HepG2 (cell line): Measurements from ENCODE around the gene PRR36. TPM values are rescaled to one million over a fixed set of nuclear protein-coding genes. Genes with fewer than 3 reads are reported as not detected.
A peak's percentile ranks its signal among the peaks of the same experiment; 100 is the strongest.

Source experiments
- ATAC-seq: fragments of 200-7000 bp; cut with Tn5 transposase; 3 replicates; pipeline ENCODE4 v1.9.1; 2020; ENCODE audit warnings: mild to moderate bottlenecking, moderate library complexity
- BruUV-seq: library from RNA; stranded (reverse); fragments of 400-500 nt; replicated peaks from 2 replicates; lab custom pipeline; 2021; lab: Mats Ljungman, UMichigan
- CTCF ChIA-PET: fragments of 300-600 bp; formaldehyde crosslinking; extraction: SDS; loops from one replicate; lab custom pipeline; 2021; ENCODE audit warnings: low total read pairs, inconsistent platforms, low intra/inter-chr PET ratio; lab: Yijun Ruan, JAX
- POLR2A ChIA-PET: fragments of 350-600 bp; sonication (Branson Sonifier 250); formaldehyde crosslinking; loops from one replicate; lab custom pipeline; 2020; ENCODE audit warnings: antibody characterized with exemption, inconsistent platforms; lab: Yijun Ruan, JAX
- DNase-seq: peaks from one replicate; pipeline ENCODE4 v3.0.0-alpha.2; 2015; ENCODE audit warnings: low spot score
- FAIRE-seq: peaks from 3 replicates; lab custom pipeline; 2011; peaks lifted over from hg19 to GRCh38; lab: Jason Lieb, UNC
- H2AFZ ChIP-seq: one replicate; pipeline ENCODE4 v1.6.1; 2011; ENCODE audit warnings: low read length, inconsistent platforms
- H3K27ac ChIP-seq: fragments of 300-600 bp; 3 replicates; pipeline ENCODE4 v1.8.0; 2011; ENCODE audit warnings: mixed run types, mild to moderate bottlenecking, mixed read lengths, low read length, inconsistent platforms; ENCODE audit not compliant: insufficient read depth; ENCODE audit errors: extremely low read length
- H3K27me3 ChIP-seq, 2 experiments: fragments of 200-600 bp in 1 of 2; 2 replicates in 1 of 2; 3 replicates in 1 of 2; pipeline versions ENCODE4 v1.6.0 to v1.8.0; 2011; ENCODE audit warnings: low read length in 2 of 2, mild to moderate bottlenecking in 2 of 2, moderate library complexity in 2 of 2, inconsistent platforms in 1 of 2; ENCODE audit not compliant: insufficient read depth in 2 of 2, control insufficient read depth in 1 of 2
- H3K36me3 ChIP-seq, 2 experiments: fragments of 200-600 bp in 1 of 2; replicated peaks in 1 of 2; 2 replicates in 1 of 2; 3 replicates in 1 of 2; pipeline versions ENCODE4 v1.5.1 to v1.8.0; 2011; ENCODE audit warnings: low read length in 2 of 2, inconsistent platforms in 1 of 2; ENCODE audit not compliant: insufficient read depth in 2 of 2, control insufficient read depth in 1 of 2
- H3K4me1 ChIP-seq: 2 replicates; pipeline ENCODE4 v1.5.1; 2012; ENCODE audit warnings: low read length, inconsistent platforms; ENCODE audit not compliant: insufficient read depth
- H3K4me2 ChIP-seq: 2 replicates; pipeline ENCODE4 v1.6.0; 2011; ENCODE audit warnings: low read depth, low read length, inconsistent platforms
- H3K4me3 ChIP-seq, 3 experiments: fragments of 200-600 bp in 1 of 3; sonication (generic), shearing (Covaris generic) in 1 of 3; replicated peaks in 1 of 3; 2 replicates each; pipeline ENCODE4 v1.5.1; 2011 to 2016; ENCODE audit warnings: low read length in 3 of 3, inconsistent platforms in 2 of 3, low read depth in 2 of 3, mild to moderate bottlenecking in 2 of 3, control low read depth in 1 of 3, mixed read lengths in 1 of 3; ENCODE audit not compliant: insufficient read depth in 1 of 3
- H3K79me2 ChIP-seq: one replicate; pipeline ENCODE4 v1.6.1; 2011; ENCODE audit warnings: low read length, inconsistent platforms; ENCODE audit not compliant: insufficient read depth
- H3K9ac ChIP-seq: 2 replicates; pipeline ENCODE4 v1.6.0; 2011; ENCODE audit warnings: mild to moderate bottlenecking, low read depth, low read length, inconsistent platforms; ENCODE audit not compliant: insufficient read depth
- H3K9me3 ChIP-seq: 2 replicates; pipeline ENCODE4 v1.5.1; 2012; ENCODE audit warnings: mild to moderate bottlenecking, low read length
- H4K20me1 ChIP-seq: 2 replicates; pipeline ENCODE4 v1.6.0; 2011; ENCODE audit warnings: inconsistent platforms, mild to moderate bottlenecking, low read length, moderate library complexity; ENCODE audit not compliant: insufficient read depth
- ATRX ChIP-seq: sonication (generic); formaldehyde crosslinking; IDR thresholded peaks from 2 replicates; pipeline ENCODE4 v1.4.0; 2020; ENCODE audit warnings: missing genetic modification reagents, borderline replicate concordance
- CHCHD3 ChIP-seq: sonication (generic); formaldehyde crosslinking; IDR thresholded peaks from 2 replicates; pipeline ENCODE4 v1.8.0; 2022; ENCODE audit warnings: mild to moderate bottlenecking, missing genetic modification reagents, moderate library complexity
- HMGXB4 ChIP-seq, 2 experiments: sonication (generic) in 1 of 2; formaldehyde crosslinking in 1 of 2; IDR thresholded peaks; 2 replicates each; pipeline versions ENCODE4 v1.4.0 to v1.6.1; 2018 to 2020; ENCODE audit warnings: missing genetic modification reagents in 2 of 2, borderline replicate concordance in 1 of 2, low read depth in 1 of 2, mild to moderate bottlenecking in 1 of 2, missing biosample characterization in 1 of 2
- HNF4A ChIP-seq: sonication (generic); formaldehyde crosslinking; IDR thresholded peaks from 2 replicates; pipeline ENCODE4 v1.4.0; 2020; ENCODE audit warnings: missing genetic modification reagents
- KMT2A ChIP-seq: sonication (generic); formaldehyde crosslinking; IDR thresholded peaks from 2 replicates; pipeline ENCODE4 v1.4.0; 2020; ENCODE audit warnings: missing genetic modification reagents
- PHF21A ChIP-seq: sonication (generic); formaldehyde crosslinking; IDR thresholded peaks from 2 replicates; pipeline ENCODE4 v1.5.0; 2020; ENCODE audit warnings: mild to moderate bottlenecking, missing genetic modification reagents
- RFXAP ChIP-seq: sonication (generic); formaldehyde crosslinking; IDR thresholded peaks from 2 replicates; pipeline ENCODE4 v1.4.0; 2020; ENCODE audit warnings: missing genetic modification reagents, borderline replicate concordance
- TAF15 ChIP-seq: fragments of 200-400 bp; formaldehyde crosslinking; IDR thresholded peaks from one replicate; pipeline ENCODE4 v1.6.1; 2018; ENCODE audit warnings: mild to moderate bottlenecking, low read depth, low read length; ENCODE audit not compliant: poor library complexity, severe bottlenecking
- TMF1 ChIP-seq: sonication (generic); formaldehyde crosslinking; IDR thresholded peaks from 2 replicates; pipeline ENCODE4 v1.8.1; 2022; ENCODE audit warnings: low read depth, missing genetic modification reagents
- ZBTB4 ChIP-seq: sonication (generic); formaldehyde crosslinking; IDR thresholded peaks from 2 replicates; pipeline ENCODE4 v1.4.0; 2020; ENCODE audit warnings: missing genetic modification reagents, mild to moderate bottlenecking, borderline replicate concordance
- ZNF121 ChIP-seq: sonication (generic); formaldehyde crosslinking; IDR thresholded peaks from 2 replicates; pipeline ENCODE4 v1.5.0; 2020; ENCODE audit warnings: mild to moderate bottlenecking, missing genetic modification reagents
- ZNF3 ChIP-seq: IDR thresholded peaks from 2 replicates; pipeline ENCODE4 v1.7.0; 2017; ENCODE audit warnings: inconsistent platforms
- ZNF430 ChIP-seq: sonication (generic); formaldehyde crosslinking; IDR thresholded peaks from 2 replicates; pipeline ENCODE4 v1.9.0; 2021; ENCODE audit warnings: mild to moderate bottlenecking, missing genetic modification reagents
- WGBS: methylation state at CpG from one replicate; pipeline ENCODE4 v1.1.6; 2017; ENCODE audit warnings: low lambda C conversion rate; 5-methylcytosine and 5-hydroxymethylcytosine counted together
- in situ Hi-C: cut with HindIII; loops from 2 replicates; pipeline ENCODE4 v1.10.0; 2017; ENCODE audit warnings: low pct_unique_long_range_greater_than_20kb; ENCODE audit not compliant: extremely low pct_ligation_motif_present
- intact Hi-C: fragments of 100-400 bp; cut with micrococcal nuclease; formaldehyde crosslinking; loops from one replicate; pipeline ENCODE4 v1.10.0; 2022; ENCODE audit not compliant: unreplicated experiment
- polyA plus RNA-seq, 8 experiments: library from polyadenylated mRNA; depleted of rRNA in 3 of 8; stranded (reverse) in 7 of 8; unstranded in 1 of 8; fragments of >200 nt; fragmentation: Illumina TruSeq in 4 of 8; extraction: Trizol in 4 of 8; gene quantifications; 2 replicates each; pipeline versions ENCODE4 v1.2.1 to v1.2.3, GENCODE V29; 2011 to 2016; ENCODE audit warnings: low read depth in 4 of 8, missing spikeins in 1 of 8, mixed read lengths in 1 of 8; ENCODE audit not compliant: insufficient read depth in 1 of 8
- total RNA-seq, 5 experiments: library from RNA; depleted of rRNA; stranded (reverse); fragments of >200 nt; fragmentation: Illumina TruSeq; extraction: Trizol; gene quantifications; 2 replicates each; pipeline ENCODE4 v1.2.3, GENCODE V29; 2016; ENCODE audit warnings: low read depth in 1 of 5

The PRR36 gene
- total and polyA plus RNA-seq, 2 of the 13 experiments (the other 11 are each of a cell fraction or from before 2014, with no cell fraction given) = 0.07 to 0.17 TPM

- in situ Hi-C loops = no loop called here
- FAIRE-seq = no peak
These were observed 34.7 kb downstream of the PRR36 start for GRCh38 chr19:7839476-7839875.

GRCh38 chr19:7833225-7834099 lies 40.7 kb downstream of the PRR36 start:
- peak overlapping the region; percentile 64 for H3K4me2 ChIP-seq
- FAIRE-seq = no peak
- intact Hi-C loops = no loop called here
- DNase-seq = peak; percentile 29
- in situ Hi-C loops = no loop called here
- peak overlapping the region in 1 of 3 experiments; percentile 29; a peak in 1 of 6 replicates for H3K4me3 ChIP-seq
- no peaks in the 10 kb centered on the region for H3K9me3 ChIP-seq
- H3K79me2 ChIP-seq = no peaks in the 10 kb centered on the region
- no peaks in the 10 kb centered on the region for H3K27me3 ChIP-seq
- peaks cover 47% of the 10 kb centered on the region for H3K4me1 ChIP-seq
- no peak overlapping the region for H3K27ac ChIP-seq
- H4K20me1 ChIP-seq = no peaks in the 10 kb centered on the region
- no peaks in the 10 kb centered on the region for H3K36me3 ChIP-seq
- ChIA-PET POLR2A (no interaction called here), CTCF (no interaction called here)
- WGBS = 62% methylated on average over 21 of the region's 23 CpGs
- no peak for ATAC-seq
- no peak overlapping the region for H2AFZ ChIP-seq
- no TSS peak for BruUV-seq
- no peak overlapping the region for H3K9ac ChIP-seq
- TF ChIP-seq TAF15 = no peak
- no peak for TF ChIP-seq CHCHD3 (CRISPR knock-in tag)
- TF ChIP-seq HNF4A (CRISPR knock-in tag) = peak; percentile 84
- TF ChIP-seq ZNF430 = no peak; the same call in 1 of the 2 replicates
- TF ChIP-seq HMGXB4 (CRISPR knock-in tag; IDR thresholded peaks at IDR 0.05; ENCODE audit: borderline replicate concordance in 1 of 2, low read depth in 1 of 2) = no peak
- no peak for TF ChIP-seq KMT2A (CRISPR knock-in tag)
- no peak for TF ChIP-seq RFXAP (CRISPR knock-in tag)
- TF ChIP-seq ZNF3 (CRISPR knock-in tag) = no peak
- TF ChIP-seq ZBTB4 (CRISPR knock-in tag) = no peak
- TF ChIP-seq PHF21A (CRISPR knock-in tag) = no peak
- TF ChIP-seq TMF1 = no peak

More at GRCh38 chr19:7839476-7839875, 34.7 kb downstream of the PRR36 start:
- ATAC-seq (no peak), DNase-seq (no peak)
- no peaks in the 10 kb centered on the region for H3K9me3 ChIP-seq
- no peak overlapping the region for H3K4me2 ChIP-seq
- no peak overlapping the region for H3K4me3 ChIP-seq
- ChIA-PET CTCF (no interaction called here), POLR2A (no interaction called here)
- no TSS peak for BruUV-seq
- H4K20me1 ChIP-seq = no peaks in the 10 kb centered on the region
- no peak overlapping the region for H3K9ac ChIP-seq
- H3K79me2 ChIP-seq = no peaks in the 10 kb centered on the region
- H3K27me3 ChIP-seq = no peaks in the 10 kb centered on the region
- WGBS = 59% methylated on average over 6 of the region's 6 CpGs
- peaks cover 20% of the 10 kb centered on the region for H3K4me1 ChIP-seq
- H3K27ac ChIP-seq = no peak overlapping the region
- H2AFZ ChIP-seq = no peak overlapping the region
- no peaks in the 10 kb centered on the region for H3K36me3 ChIP-seq
- TF ChIP-seq ATRX (CRISPR knock-in tag) = no peak
- peak; percentile 67; the same call in 1 of the 2 replicates for TF ChIP-seq ZNF121 (CRISPR knock-in tag)
- intact Hi-C loops = no loop called here
